ENCODE data around the gene THAP10.
"Not testable (repeated sequence)": the region's sequence is repeated elsewhere in the genome, so short reads cannot be mapped to it uniquely, and the experiment has no call there.

THAP10 gene

GRCh38 chr15:70892002-70892911, at the start of gene THAP10, which contains the start of gene LRRC49:
Gene THAP10, minus strand, starts transcription at chr15:70892433. Its CDS starts 161 bp downstream, at chr15:70892272.
Gene LRRC49, plus strand, starts transcription at chr15:70892826. Its CDS starts 69 bp downstream, at chr15:70892895.
- no peak for DNase-seq

- DNase-seq = no peak
Observed at GRCh38 chr15:70936326-70936725, 44.1 kb upstream of the THAP10 start.

- no peak for DNase-seq
Observed at GRCh38 chr15:70935631-70936030, 43.4 kb upstream of the THAP10 start.

DNA sequence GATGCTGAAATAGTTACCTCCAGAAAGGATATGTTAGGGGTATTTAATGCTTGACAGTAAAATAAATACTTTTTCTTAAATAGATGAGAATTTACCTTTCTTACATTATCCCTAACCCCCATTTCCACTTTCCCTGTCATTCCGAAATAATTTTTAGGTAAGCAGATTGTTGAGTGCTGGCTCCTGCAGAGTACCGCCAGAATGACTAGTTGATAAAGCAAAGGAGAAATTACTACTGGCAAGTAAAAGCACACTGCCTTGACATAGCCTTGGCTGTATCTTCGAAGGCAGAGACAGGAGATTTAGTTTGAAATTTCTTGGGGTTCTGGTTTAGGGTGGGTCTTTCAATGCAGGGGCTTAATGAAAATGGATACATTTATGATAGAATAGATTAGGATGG, 41.2 kb upstream of the THAP10 start:
- no peak for DNase-seq

DNA sequence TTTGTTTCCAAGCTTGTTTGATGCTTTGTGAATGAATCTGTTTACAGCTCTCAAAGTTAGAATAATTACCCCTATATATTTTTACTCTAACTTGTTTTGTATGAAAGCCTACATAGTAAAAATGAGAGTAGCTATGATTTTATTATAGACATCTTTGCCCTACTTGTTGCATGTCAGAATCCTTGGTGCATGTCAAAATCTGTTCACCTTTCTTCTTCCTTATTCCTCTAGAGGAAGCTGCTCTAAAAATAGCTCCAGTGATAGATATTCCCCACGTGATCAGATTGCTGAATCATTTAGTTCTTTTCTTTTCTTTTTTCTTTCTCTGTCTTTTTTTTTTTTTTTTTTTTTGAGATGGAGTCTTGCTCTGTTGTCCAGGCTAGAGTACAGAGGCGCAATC, 40.2 kb upstream of the THAP10 start:
- DNase-seq = no peak

DNA sequence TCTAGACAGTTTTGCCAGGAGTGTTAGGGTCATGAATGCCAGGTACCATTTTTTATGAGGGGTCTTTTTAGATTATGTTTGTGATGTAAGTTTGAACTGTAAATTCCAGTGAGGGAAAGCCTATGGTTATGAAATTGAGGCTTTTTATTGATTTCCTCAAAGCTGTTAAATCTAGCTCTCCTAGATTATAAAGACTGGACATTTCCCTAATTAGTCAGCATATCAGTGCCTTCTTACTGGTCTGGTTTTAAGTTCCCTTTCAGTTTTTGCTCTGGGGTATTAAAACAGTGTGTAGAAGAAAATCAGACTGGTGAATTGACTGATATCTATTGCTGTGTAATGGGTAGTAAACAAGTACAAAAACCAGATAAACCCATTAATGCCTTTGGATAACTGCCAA, 39.6 kb upstream of the THAP10 start:
- DNase-seq = no peak

DNA sequence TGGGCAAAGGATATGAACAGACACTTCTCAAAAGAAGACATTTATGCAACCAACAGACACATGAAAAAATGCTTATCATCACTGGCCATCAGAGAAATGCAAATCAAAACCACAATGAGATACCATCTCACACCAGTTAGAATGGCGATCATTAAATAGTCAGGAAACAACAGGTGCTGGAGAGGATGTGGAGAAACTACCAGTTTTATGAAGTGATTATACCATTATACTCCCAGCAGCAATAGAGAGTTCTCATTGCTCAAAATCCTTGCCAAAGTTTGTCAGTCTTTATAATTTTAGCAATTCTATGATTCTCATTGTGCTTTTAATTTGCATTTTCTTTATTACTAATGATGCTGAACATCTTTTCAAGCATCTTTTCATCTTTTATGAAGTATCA, 34.7 kb upstream of the THAP10 start:
- DNase-seq = not testable (repeated sequence)

GRCh38 chr15:70923311-70924080, 31.3 kb upstream of the THAP10 start:
- DNase-seq = no peak

DNA sequence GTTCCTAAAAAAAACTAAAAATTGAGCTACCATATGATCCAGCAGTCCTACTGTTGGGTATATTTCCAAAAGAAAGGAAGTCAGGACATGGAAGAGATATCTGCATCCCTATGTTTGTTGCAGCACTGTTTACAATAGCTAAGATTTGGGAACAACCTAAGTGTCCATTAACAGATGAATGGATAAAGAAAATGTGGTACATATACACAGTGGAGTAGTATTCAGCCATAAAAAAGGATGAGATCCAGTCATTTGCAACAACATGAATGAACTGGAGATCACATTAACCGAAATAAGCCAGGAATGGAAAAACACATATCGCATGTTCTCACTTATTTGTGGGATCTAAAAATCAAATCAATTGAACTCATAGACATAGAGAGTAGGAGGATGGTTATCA, 29.9 kb upstream of the THAP10 start:
- DNase-seq = no peak

DNA sequence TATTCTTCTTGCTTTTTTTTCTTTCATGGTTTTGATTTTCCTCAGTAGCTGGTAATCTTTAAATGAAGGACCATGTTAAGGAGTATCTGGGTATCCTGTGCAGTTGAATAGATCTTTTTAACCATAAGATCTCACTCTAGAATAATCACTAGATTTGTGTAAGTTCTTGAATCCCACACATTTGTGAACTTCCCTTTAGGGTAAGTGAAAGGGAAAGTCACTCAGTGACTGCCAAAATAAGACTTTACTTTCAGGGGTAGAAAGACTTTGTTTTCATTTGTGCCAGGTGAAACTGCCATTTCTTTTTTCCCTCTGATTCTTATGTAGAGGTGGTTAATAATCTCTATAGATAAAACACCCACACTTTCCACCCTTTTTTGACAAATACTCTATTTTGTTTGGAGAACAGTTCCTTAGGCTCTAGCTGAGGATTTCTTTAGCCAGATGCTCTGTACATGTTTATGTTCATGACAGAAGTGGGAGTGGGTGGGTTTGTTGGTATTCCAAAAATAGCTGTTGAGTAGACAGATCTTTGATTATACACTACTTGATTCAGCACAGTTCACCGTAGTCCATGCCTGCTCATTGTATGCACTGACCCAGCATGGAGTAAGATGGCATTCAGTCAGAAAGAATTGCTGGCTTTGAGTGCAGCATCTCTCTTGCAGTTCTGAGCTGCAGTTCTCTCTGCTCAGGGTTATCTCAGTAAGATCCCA, 28.9 kb upstream of the THAP10 start:
- DNase-seq = no peak

DNA sequence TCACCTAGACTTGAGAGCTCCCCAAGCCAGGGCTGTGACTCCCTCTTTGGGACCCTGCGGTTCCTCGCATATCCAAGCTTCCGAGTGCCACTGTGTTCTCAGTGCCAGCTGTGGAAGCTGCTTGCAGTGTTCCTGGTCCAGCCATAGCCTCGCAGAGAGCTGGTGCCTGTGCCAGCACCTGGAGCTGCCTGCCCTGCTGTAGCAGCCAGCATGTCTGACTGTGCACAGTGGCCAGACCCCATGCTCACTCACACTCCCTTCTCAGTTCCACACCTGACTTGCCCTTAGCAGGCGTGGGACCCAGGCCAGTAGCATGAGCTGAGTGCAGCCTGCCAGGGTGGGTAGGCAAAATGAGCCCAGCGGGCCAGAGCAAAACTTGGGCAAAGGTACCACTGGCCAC, 25.7 kb upstream of the THAP10 start:
- no peak for DNase-seq

GRCh38 chr15:70916531-70916930, 24.3 kb upstream of the THAP10 start:
- DNase-seq = no peak

GRCh38 chr15:70912187-70912586, 20.0 kb upstream of the THAP10 start:
- DNase-seq = no peak

DNA sequence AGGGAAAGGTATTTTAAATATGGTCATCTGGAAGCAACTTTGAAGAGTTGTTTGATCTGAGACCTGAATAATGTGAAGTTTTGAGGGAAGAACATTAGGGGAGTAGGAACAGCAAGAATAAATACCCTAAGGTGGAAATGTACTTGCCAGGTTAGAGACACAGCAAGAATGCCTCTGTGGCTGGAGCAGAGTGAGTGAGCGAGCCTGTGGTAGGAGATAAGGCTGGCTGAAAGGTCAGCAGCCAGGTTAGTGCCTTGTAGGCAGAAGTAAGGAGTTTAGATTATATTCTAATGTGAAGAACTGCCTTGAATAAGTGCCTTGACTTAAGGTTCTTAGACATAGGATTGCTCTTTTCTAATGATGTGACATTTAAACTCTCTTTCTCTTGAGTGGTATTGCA, 18.7 kb upstream of the THAP10 start:
- DNase-seq = no peak

DNA sequence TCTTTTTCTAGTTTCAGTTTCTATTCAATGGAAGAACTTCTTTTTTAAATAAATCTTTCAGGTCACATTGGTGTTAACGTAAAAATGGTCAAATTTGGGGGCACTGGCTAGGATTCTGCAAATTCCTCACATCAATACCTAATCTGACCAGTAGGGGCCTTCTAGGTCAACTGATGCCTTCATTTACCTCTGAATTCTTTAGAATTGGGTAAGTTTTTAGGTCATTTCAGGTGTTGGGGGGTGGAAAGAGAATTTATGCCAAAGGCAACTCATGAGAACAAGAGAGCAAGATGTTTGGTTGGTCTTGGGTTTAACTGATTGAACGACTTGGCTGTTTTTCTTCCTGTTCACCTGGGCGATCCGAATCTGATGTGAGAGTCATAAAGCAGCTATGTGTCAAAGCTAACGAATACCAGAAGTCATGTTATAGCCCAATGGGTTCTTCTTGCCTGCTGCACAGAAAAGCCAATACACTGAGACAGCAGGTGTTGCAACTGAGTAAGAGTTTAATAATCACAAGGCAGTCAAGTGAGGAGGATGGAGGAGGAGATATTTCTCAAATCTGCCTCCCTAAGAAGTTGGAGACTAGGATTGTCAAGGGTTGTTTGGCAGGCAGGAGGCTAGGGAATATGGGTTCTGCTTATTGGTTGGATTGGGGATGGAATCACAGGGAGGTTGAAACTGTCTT, 15.7 kb upstream of the THAP10 start:
- DNase-seq = no peak

GRCh38 chr15:70906842-70907241, 14.6 kb upstream of the THAP10 start:
- DNase-seq = no peak

DNA sequence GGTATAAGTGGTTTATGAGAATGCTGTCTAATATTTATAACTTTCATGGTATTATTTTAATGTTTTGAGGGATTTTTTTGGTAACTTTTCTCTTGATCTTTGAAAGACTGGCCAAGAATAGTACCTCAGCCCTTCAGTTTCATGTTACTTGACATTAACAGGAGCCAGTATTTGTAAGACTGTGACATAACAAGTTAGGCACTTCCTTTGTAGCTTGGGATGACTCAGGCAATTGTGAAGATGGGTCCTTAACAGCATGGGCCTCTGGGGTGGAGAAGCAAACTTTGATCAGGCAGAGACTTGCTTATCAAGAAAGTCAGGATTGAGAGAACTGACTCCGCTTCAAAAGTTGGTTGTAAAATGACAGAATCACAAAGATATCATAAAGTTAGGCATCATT, 9.9 kb upstream of the THAP10 start:
- no peak for DNase-seq

DNA sequence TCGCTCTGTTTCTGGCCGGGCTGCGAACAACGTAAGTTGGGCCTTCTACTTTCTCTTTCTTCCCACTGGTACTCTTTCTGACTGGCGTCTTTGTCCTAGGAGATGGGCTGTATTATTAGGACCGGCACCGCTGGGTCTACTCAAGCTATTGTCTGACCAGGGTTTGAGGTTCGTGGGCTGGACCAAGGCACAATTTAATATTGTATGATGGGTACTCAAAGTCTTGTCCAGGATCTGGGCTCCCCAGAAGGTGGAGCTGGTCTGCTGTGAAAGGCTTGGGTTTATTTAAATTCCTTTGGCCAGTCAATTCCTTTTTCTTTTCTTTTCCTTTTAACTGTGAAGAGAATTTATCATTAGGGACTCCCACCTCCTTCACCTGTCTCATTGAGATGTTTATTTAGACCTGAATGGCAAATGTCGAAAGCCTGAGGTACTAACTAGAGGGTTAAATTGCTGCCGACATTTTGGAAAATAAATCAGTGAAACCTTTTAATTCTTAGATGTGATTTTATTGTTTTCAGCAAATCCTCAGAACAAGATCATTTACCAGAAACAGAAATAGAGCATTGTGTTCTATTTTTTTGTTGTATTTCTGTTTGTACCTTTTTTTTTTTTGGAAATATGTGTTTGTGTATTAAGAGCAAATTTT, 803 bp upstream of the THAP10 start:
- DNase-seq = no peak

GRCh38 chr15:70882361-70882760, 9.9 kb downstream of the THAP10 start:
- no peak for DNase-seq

DNA sequence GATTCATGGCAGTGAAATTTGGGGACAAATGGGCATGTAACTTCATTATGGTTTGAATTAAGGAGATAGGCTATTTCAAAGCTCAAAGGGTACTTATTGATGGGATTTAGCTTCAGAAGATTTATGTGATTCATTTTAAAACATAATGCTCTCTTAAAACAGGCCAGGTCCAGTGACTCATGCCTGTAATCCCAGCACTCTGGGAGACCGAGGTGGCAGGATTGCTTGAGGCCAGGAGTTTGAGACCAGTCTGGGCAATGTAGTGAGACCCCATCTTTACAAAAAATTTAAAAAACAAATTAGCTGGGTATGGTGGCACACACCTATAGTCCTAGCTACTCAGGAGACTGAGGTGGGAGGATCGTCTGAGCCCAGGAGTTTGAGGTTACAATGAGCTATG, 11.5 kb downstream of the THAP10 start:
- DNase-seq = no peak

GRCh38 chr15:70879401-70879800, 12.8 kb downstream of the THAP10 start:
- no peak for DNase-seq

- no peak for DNase-seq
Observed at GRCh38 chr15:70876683-70877082, 15.6 kb downstream of the THAP10 start.
